Measurements from ENCODE around the gene DCAF12L2.

The DCAF12L2 gene

DNA sequence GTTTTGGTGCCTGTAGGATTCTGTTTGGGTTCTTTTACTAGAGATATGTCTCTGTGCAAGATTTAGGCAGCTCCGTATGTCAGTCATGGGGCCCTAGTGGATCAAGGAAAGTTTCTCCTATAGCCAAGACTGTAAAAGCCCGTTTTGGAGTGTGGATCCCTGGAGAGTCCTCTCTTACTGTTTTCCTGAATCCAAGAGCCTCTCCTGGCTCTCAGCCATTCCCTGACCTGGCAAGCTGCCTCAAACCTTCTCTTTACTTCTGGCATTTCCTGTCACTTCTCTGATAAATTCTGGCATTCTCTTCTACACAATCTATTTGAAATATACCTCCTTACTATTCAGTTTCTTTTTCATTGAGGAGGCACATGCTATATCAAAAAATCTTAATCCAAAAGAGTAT is 41.4 kb downstream of the DCAF12L2 start:
- Histone ChIP-seq H3K27me3 (ENCODE audit: control insufficient read depth, insufficient read depth, low read length, poor library complexity, severe bottlenecking) (no peaks in the 10 kb centered on the region), H3K9me3 (ENCODE audit: control insufficient read depth, low read length) (no peaks in the 10 kb centered on the region), H3K4me3 (ENCODE audit: insufficient read depth, low read depth, low read length) (no peak overlapping the region), H3K27ac (ENCODE audit: insufficient read depth, low read depth, low read length, poor library complexity, severe bottlenecking) (no peak overlapping the region), H3K4me1 (ENCODE audit: control insufficient read depth, insufficient read depth, low read length) (no peaks in the 10 kb centered on the region), H3K36me3 (ENCODE audit: control insufficient read depth, insufficient read depth, low read length) (no peaks in the 10 kb centered on the region)
- WGBS, 2 experiments = 43 to 47% methylated on average over 2 of the region's 2 CpGs

Data from ectodermal cell (in vitro differentiated cells).